ENCODE data around the gene PCNX2.
A peak's percentile ranks its signal among the peaks of the same experiment; 100 is the strongest.

PCNX2 gene

DNA sequence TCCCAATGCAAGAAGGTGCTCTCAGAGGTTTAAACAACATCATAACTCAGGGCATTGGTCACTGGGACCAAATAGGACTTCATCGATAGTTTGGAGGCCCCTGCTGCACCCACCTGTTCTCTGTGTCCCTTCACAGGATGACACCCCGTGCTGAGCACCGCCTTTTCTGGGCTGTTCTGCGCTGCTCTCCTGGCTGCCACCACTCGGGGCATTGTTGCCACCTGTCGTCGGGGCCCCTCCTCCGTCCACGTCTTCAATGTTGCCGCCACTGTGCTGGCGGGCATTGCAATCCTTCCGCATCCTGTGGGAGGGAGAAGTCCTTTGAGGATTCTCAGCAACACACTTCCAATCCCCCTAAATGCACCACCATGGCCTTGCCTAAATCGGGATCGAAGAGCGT, 297.4 kb downstream of the PCNX2 start:
- Histone ChIP-seq H3K36me3 (no peaks in the 10 kb centered on the region), H3K27me3 (no peaks in the 10 kb centered on the region), H3K4me3 (ENCODE audit: low read depth, low read length) (no peak overlapping the region), H3K4me1 (no peaks in the 10 kb centered on the region), H3K9me3 (no peaks in the 10 kb centered on the region)
- TF ChIP-seq, protein P1, sequence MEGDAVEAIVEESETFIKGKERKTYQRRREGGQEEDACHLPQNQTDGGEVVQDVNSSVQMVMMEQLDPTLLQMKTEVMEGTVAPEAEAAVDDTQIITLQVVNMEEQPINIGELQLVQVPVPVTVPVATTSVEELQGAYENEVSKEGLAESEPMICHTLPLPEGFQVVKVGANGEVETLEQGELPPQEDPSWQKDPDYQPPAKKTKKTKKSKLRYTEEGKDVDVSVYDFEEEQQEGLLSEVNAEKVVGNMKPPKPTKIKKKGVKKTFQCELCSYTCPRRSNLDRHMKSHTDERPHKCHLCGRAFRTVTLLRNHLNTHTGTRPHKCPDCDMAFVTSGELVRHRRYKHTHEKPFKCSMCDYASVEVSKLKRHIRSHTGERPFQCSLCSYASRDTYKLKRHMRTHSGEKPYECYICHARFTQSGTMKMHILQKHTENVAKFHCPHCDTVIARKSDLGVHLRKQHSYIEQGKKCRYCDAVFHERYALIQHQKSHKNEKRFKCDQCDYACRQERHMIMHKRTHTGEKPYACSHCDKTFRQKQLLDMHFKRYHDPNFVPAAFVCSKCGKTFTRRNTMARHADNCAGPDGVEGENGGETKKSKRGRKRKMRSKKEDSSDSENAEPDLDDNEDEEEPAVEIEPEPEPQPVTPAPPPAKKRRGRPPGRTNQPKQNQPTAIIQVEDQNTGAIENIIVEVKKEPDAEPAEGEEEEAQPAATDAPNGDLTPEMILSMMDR (IDR thresholded peaks at IDR 0.05; ENCODE audit: low read depth, low read length), result 0 out of 2 replicates have a peak, but pooled peaks have one; percentile 1
- DNase-seq, result no peak

DNA sequence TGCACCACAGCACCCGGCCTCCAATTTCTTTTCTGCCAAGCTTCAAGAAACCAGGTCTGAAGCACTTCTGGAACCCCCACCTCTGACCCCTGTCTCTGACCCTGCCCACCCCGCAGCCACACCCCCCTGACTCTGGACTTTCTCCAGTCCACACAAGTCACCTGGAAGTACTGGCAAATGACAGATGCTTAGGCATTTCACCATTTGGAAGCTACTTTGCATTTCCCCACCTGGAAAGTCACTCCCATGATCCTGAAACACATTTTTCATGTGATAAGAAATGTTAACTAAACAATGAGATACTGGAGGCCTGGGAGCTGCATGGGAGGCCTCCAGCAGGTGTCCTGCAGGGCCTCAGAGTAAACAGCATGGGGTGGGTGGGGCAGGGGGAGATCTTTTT, 299.4 kb downstream of the PCNX2 start:
- DNase-seq, result no peak
- H3K9me3 ChIP-seq, result no peaks in the 10 kb centered on the region
- H3K36me3 ChIP-seq, result no peaks in the 10 kb centered on the region
- H3K27me3 ChIP-seq, result no peaks in the 10 kb centered on the region
- H3K4me3 ChIP-seq (ENCODE audit: low read depth, low read length), result no peak overlapping the region
- TF ChIP-seq, protein P1 (IDR thresholded peaks at IDR 0.05; ENCODE audit: low read depth, low read length), result no peak
- H3K4me1 ChIP-seq, result no peaks in the 10 kb centered on the region

DNA sequence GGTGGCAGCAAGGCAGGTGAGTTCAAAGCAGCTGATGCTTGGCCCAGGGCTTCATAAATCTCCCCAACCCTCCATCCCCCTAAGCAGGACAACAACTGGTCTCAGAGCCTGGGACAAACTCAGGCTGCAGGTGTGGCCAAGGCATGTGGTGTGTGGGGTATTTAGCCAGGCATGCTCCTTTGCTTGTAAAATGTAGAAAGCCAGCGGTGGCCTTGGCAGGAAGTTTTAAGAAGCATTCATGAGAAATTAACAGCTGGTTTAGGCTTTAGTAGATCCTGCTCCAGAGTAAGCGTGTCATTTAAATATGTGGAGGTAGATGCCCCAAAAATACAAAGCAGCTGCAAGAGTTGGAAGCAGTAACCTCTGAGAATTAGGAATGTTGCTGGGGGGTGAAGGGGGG, 300.3 kb downstream of the PCNX2 start:
- H3K27me3 ChIP-seq, result no peaks in the 10 kb centered on the region
- H3K36me3 ChIP-seq, result no peaks in the 10 kb centered on the region
- DNase-seq, result no peak
- no peaks in the 10 kb centered on the region for H3K4me1 ChIP-seq
- TF ChIP-seq, protein P1 (IDR thresholded peaks at IDR 0.05; ENCODE audit: low read depth, low read length), result no peak
- no peaks in the 10 kb centered on the region for H3K9me3 ChIP-seq
- H3K4me3 ChIP-seq (ENCODE audit: low read depth, low read length), result no peak overlapping the region

GRCh38 chr1:232993555-232993954, 302.0 kb downstream of the PCNX2 start:
- TF ChIP-seq, protein P1 (IDR thresholded peaks at IDR 0.05; ENCODE audit: low read depth, low read length), result no peak
- Histone ChIP-seq H3K4me1 (no peaks in the 10 kb centered on the region), H3K36me3 (no peaks in the 10 kb centered on the region), H3K9me3 (no peaks in the 10 kb centered on the region), H3K27me3 (no peaks in the 10 kb centered on the region), H3K4me3 (ENCODE audit: low read depth, low read length) (no peak overlapping the region)
- no peak for DNase-seq

GRCh38 chr1:232992227-232992626, 303.3 kb downstream of the PCNX2 start:
- no peaks in the 10 kb centered on the region for H3K9me3 ChIP-seq
- DNase-seq, result no peak
- TF ChIP-seq, protein P1 (IDR thresholded peaks at IDR 0.05; ENCODE audit: low read depth, low read length), result no peak
- no peaks in the 10 kb centered on the region for H3K27me3 ChIP-seq
- no peaks in the 10 kb centered on the region for H3K4me1 ChIP-seq
- no peaks in the 10 kb centered on the region for H3K36me3 ChIP-seq
- H3K4me3 ChIP-seq (ENCODE audit: low read depth, low read length), result no peak overlapping the region

- Histone ChIP-seq H3K4me3 (ENCODE audit: low read depth, low read length) (no peak overlapping the region), H3K36me3 (no peaks in the 10 kb centered on the region), H3K9me3 (no peaks in the 10 kb centered on the region), H3K27me3 (no peaks in the 10 kb centered on the region), H3K4me1 (no peaks in the 10 kb centered on the region)
- TF ChIP-seq, protein P1 (IDR thresholded peaks at IDR 0.05; ENCODE audit: low read depth, low read length), result no peak
- DNase-seq, result no peak
Measured at GRCh38 chr1:232991238-232991637, 304.3 kb downstream of the PCNX2 start.
